HG02840 (cell line): ENCODE results near the gene PDZD7.

ENCODE experiments used
- ATAC-seq: cut with Tn5 transposase; IDR thresholded peaks from one replicate; pipeline ENCODE4 v1.9.1; 2021; ENCODE audit warnings: mild to moderate bottlenecking, moderate library complexity, moderate number of reproducible peaks; ENCODE audit not compliant: unreplicated experiment, low FRiP score

PDZD7 gene

GRCh38 chr10:100970076-100970913 lies 60.6 kb downstream of the PDZD7 start:
- ATAC-seq: no peak

DNA sequence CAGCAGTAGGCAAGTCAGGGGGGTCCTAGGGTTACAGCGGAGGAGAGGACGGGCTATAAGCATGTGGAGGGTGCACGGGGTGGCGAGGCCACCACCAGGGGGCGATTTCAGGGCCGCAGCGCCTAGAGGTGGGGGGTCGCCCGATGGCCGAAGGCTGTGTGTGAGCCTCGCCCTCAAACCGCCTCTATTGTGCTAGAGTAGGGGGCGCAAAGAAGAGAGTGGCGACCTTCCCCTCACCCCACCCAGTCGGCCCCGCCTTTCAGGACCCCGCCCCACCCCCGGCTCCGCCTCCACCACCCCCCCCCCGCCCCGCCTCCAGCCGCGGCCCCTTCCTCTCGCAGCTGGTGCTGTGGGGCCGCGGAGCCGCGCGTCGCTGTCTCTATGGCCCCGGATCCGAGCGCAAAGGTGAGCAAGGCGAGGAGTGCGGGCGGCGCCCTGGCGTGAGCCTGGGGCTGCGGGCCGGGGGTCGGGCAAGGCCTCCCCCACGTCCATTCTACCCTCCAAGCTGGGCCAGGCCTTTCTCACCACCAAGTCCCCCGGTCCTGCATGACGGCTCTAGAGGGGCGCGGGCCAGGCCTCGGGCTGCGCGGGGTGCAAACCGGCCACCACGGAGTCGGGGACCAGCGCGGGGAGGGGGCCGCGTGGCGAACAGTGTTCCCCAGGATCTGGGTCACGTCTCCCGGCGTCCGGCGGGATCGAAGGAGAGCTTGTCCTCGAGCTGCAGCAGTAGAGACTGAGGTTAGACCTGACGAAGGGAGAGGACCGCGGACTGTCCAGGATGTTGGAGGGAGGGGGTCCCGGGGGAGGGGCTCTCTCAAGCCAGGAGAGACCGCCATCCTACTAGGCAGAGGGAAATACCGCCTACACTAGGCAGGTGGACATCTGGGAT lies 61.5 kb downstream of the PDZD7 start, which contains the start of gene SEMA4G:
TSS of gene SEMA4G (plus strand) at position 318 of the 889 bp plus-strand sequence. CDS start 3,409 bp downstream, outside the sequence.
- no peak for ATAC-seq

DNA sequence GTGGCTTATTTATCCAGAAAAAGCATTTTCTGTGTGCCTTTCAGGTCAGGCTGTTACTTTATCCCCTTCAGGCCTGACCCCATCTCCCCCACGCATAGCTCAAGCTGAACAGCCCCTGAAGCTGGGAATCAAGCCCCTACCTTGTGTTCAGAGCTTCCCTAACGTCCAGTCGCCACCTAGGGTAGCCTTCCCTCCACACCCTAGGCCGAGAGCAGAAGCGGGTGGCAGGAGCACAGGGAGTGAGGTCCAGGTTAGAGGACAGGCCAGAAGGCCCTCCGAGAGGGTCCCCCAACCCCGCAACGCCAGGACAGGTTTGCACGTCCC lies 62.1 kb downstream of the PDZD7 start:
- no peak for ATAC-seq

GRCh38 chr10:100968062-100968736 lies 62.7 kb downstream of the PDZD7 start:
- no peak for ATAC-seq

DNA sequence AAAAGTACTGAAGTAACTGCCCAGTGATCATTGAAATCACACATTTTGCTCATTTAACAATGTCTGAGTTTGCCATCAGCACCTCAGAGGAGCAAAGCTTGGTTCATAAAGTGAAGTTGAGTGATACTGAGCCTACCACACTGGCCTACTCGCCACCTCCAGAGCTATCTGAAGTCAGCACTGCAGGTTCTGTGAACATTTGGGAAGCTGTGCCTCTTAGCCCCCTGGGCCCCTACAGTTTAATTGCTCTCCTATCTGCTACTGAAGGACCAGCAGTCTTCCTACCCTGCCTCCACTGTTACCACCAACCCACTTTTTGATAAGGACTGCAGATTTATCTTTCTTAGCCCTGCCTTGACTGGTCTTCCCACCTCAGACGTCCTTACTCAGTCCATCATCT lies 63.6 kb downstream of the PDZD7 start:
- ATAC-seq: no peak

DNA sequence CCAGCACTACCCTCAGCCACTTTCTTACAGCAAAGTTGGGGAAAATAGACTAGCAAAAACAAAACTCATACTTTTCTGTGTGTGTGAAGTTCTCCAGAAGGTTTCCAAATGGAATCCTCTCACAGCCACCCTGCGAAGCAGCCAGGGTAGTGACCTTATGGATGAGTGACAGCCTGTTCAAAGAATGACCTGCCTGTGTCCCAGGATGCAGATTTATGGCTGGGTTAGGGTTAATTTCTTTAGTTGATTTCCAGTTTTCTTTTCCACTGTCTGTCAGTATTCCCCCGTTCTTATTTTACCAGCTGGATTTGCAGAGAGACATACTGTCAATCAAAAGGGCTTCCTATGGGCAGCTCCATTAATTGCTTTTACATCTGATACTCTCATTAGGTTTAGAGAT lies 64.0 kb downstream of the PDZD7 start:
- no peak for ATAC-seq

GRCh38 chr10:100965820-100966219 lies 65.1 kb downstream of the PDZD7 start:
- ATAC-seq: no peak

GRCh38 chr10:100963826-100964225 lies 67.1 kb downstream of the PDZD7 start:
- no peak for ATAC-seq

- no peak for ATAC-seq
Measured at GRCh38 chr10:100962351-100963080, 68.4 kb downstream of the PDZD7 start.

DNA sequence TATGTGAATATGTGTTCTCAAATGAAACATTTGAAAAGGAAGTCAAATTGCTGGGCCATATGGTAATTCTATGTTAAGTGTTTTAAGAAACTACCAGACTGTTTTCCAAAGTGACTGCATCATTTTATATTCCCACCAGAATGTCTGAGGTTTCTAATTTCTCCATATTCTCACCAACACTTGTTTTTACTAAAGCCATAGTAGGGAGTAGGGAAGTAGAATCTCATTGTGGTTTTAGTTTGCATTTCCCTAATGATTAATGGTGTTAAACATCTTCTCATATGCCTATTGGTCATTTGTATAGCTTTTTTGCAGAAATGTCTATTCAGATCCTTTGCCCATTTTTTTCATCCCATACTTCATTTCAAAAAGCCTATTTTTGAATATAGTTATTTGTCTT lies 70.7 kb downstream of the PDZD7 start:
- no peak for ATAC-seq
